Measurements from ENCODE around the gene KISS1R.

DNA sequence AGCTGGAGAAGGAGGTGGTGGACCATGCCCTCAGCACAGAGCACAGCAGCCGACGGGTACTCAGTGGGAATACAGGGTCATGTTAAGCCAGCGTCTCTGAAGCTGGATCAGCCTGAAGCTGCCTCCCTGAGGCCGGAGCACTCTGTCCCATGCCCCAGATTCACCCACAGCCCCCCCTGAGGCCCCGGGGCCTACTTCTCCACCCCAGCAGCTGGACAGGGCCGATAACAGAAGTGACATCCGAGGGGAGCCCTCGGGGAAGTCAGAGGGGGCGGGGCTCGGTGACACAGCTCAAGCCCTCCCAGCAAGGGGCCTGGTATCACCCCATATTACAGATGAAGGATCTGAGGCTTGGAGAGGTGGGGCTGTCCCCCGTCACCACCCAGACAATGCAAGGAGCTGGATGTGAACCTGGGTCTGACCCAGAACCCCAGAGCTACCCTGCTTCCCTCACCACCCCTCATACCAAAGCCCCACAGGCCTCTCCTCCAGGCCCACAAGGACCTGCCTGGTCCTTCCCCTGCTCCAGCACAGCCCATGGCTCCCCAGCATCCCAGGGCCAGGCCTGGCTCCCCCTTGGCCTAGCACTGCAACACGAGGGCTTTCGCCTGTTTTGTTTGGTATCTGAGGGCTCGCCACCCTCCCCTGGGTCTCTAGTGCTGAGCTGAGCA, 9.8 kb upstream of the KISS1R start:
- TF ChIP-seq, protein P1, sequence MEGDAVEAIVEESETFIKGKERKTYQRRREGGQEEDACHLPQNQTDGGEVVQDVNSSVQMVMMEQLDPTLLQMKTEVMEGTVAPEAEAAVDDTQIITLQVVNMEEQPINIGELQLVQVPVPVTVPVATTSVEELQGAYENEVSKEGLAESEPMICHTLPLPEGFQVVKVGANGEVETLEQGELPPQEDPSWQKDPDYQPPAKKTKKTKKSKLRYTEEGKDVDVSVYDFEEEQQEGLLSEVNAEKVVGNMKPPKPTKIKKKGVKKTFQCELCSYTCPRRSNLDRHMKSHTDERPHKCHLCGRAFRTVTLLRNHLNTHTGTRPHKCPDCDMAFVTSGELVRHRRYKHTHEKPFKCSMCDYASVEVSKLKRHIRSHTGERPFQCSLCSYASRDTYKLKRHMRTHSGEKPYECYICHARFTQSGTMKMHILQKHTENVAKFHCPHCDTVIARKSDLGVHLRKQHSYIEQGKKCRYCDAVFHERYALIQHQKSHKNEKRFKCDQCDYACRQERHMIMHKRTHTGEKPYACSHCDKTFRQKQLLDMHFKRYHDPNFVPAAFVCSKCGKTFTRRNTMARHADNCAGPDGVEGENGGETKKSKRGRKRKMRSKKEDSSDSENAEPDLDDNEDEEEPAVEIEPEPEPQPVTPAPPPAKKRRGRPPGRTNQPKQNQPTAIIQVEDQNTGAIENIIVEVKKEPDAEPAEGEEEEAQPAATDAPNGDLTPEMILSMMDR (IDR thresholded peaks at IDR 0.05; ENCODE audit: low read length) = no peak
- TF ChIP-seq EZH2 (IDR thresholded peaks at IDR 0.05; ENCODE audit: borderline replicate concordance, low read length) = no peak
